GM12878 (cell line): ENCODE results near the gene SLC7A5. TPM values are rescaled to one million over a fixed set of nuclear protein-coding genes. Genes with fewer than 3 reads are reported as not detected.

ENCODE experiments used
- ATAC-seq: fragments of 200-7000 bp; cut with Tn5 transposase; 3 replicates; pipeline ENCODE4 v1.9.1; 2020; ENCODE audit warnings: mild to moderate bottlenecking, moderate library complexity
- BruUV-seq: library from RNA; stranded (reverse); fragments of 400-500 nt; replicated peaks from 2 replicates; lab custom pipeline; 2021; lab: Mats Ljungman, UMichigan
- CTCF ChIA-PET: fragments of 300-600 bp; sonication (Branson Sonifier 250); formaldehyde crosslinking; extraction: SDS; loops from one replicate; lab custom pipeline; 2021; ENCODE audit warnings: inconsistent platforms; lab: Yijun Ruan, JAX
- POLR2A ChIA-PET: fragments of 350-600 bp; formaldehyde crosslinking; extraction: SDS; loops from one replicate; lab custom pipeline; 2021; ENCODE audit warnings: inconsistent platforms; lab: Charles Lee
- RAD21 ChIA-PET: fragments of 300-600 bp; sonication (Branson Sonifier 250); formaldehyde crosslinking; loops from one replicate; lab custom pipeline; 2023; ENCODE audit warnings: antibody characterized with exemption; ENCODE audit not compliant: unreplicated experiment; lab: Charles Lee
- SMC1A ChIA-PET: fragments of 300-600 bp; sonication (Branson Sonifier 250); formaldehyde crosslinking; loops from one replicate; lab custom pipeline; 2023; ENCODE audit not compliant: unreplicated experiment, uncharacterized antibody; lab: Charles Lee
- DNase-seq: peaks from one replicate; pipeline ENCODE4 v3.0.0-alpha.2; 2011; ENCODE audit warnings: low read depth, low spot score
- FAIRE-seq: peaks from 3 replicates; lab custom pipeline; 2011; peaks lifted over from hg19 to GRCh38; lab: Jason Lieb, UNC
- H2AFZ ChIP-seq: 2 replicates; pipeline ENCODE4 v1.6.0; 2011; ENCODE audit warnings: low read depth, low read length, control low read depth; ENCODE audit not compliant: control insufficient read depth
- H3K27ac ChIP-seq: 2 replicates; pipeline ENCODE4 v1.5.1; 2011; ENCODE audit warnings: control low read depth; ENCODE audit not compliant: control insufficient read depth, insufficient read depth
- H3K27me3 ChIP-seq, 2 experiments: replicated peaks in 1 of 2; 2 replicates each; pipeline versions ENCODE4 v1.6.0 to v1.6.1; 2011; ENCODE audit warnings: low read length in 1 of 2; ENCODE audit not compliant: control insufficient read depth in 2 of 2, insufficient read depth in 2 of 2
- H3K36me3 ChIP-seq, 2 experiments: 2 replicates each; pipeline ENCODE4 v1.5.1; 2011; ENCODE audit warnings: low read length in 1 of 2; ENCODE audit not compliant: control insufficient read depth in 2 of 2, insufficient read depth in 2 of 2
- H3K4me1 ChIP-seq: 2 replicates; pipeline ENCODE4 v1.6.1; 2011; ENCODE audit warnings: mild to moderate bottlenecking, low read length, moderate library complexity, mixed read lengths; ENCODE audit not compliant: control insufficient read depth, insufficient read depth
- H3K4me2 ChIP-seq: 2 replicates; pipeline ENCODE4 v1.6.0; 2011; ENCODE audit warnings: control low read depth; ENCODE audit not compliant: control insufficient read depth, insufficient read depth
- H3K4me3 ChIP-seq: fragments of 200-600 bp; sonication (generic); 2 replicates; pipeline ENCODE4 v1.5.1; 2016
- H3K79me2 ChIP-seq: 2 replicates; pipeline ENCODE4 v1.6.0; 2011; ENCODE audit warnings: low read length; ENCODE audit not compliant: control insufficient read depth, insufficient read depth
- H3K9ac ChIP-seq: 2 replicates; pipeline ENCODE4 v1.8.0; 2011; ENCODE audit warnings: low read length, control low read depth, mixed read lengths; ENCODE audit not compliant: control insufficient read depth, insufficient read depth
- H3K9me3 ChIP-seq: replicated peaks from 3 replicates; pipeline ENCODE4 v1.5.1; 2011; ENCODE audit warnings: mild to moderate bottlenecking, low read length; ENCODE audit not compliant: control insufficient read depth, insufficient read depth
- H4K20me1 ChIP-seq: 2 replicates; pipeline ENCODE4 v1.6.0; 2011; ENCODE audit not compliant: control insufficient read depth, insufficient read depth
- ATF7 ChIP-seq: fragments of 450-650 bp; IDR thresholded peaks from 2 replicates; pipeline ENCODE4 v1.6.1; 2016; ENCODE audit warnings: low read depth, mild to moderate bottlenecking
- BCL11A ChIP-seq: IDR thresholded peaks from 2 replicates; pipeline ENCODE4 v1.6.1; 2011; ENCODE audit warnings: low read depth, low read length
- BHLHE40 ChIP-seq, 2 experiments: fragments of 450-650 bp in 1 of 2; IDR thresholded peaks; 2 replicates each; pipeline ENCODE4 v1.6.1; 2011 to 2017; ENCODE audit warnings: low read depth in 2 of 2, borderline replicate concordance in 1 of 2, improper control_type of control experiment in 1 of 2, low read length in 1 of 2, mild to moderate bottlenecking in 1 of 2
- CEBPB ChIP-seq, 2 experiments: fragments of 150-350 bp in 1 of 2; IDR thresholded peaks; 2 replicates each; pipeline ENCODE4 v1.6.1; 2012 to 2014; ENCODE audit warnings: low read depth in 2 of 2, low read length in 2 of 2, borderline replicate concordance in 1 of 2, inconsistent platforms in 1 of 2
- CHD1 ChIP-seq: IDR thresholded peaks from 2 replicates; pipeline ENCODE4 v1.6.1; 2012; ENCODE audit warnings: low read depth, low read length, improper control_type of control experiment
- CREM ChIP-seq: IDR thresholded peaks from 2 replicates; pipeline ENCODE4 v1.6.1; 2014; ENCODE audit warnings: antibody characterized with exemption, low read depth
- DPF2 ChIP-seq: fragments of 450-650 bp; IDR thresholded peaks from 2 replicates; pipeline ENCODE4 v1.6.1; 2017; ENCODE audit warnings: mild to moderate bottlenecking
- EGR1 ChIP-seq, 2 experiments: IDR thresholded peaks; 1 replicate in 1 of 2; 2 replicates in 1 of 2; pipeline ENCODE4 v1.6.1; 2011 to 2012; ENCODE audit warnings: low read depth in 2 of 2, low read length in 2 of 2, borderline replicate concordance in 1 of 2, mild to moderate bottlenecking in 1 of 2, moderate library complexity in 1 of 2
- EP300 ChIP-seq, 2 experiments: fragments of 150-350 bp in 1 of 2; IDR thresholded peaks; 2 replicates each; pipeline ENCODE4 v1.6.1; 2011 to 2012; ENCODE audit warnings: low read depth in 2 of 2, low read length in 2 of 2, borderline replicate concordance in 1 of 2, improper control_type of control experiment in 1 of 2, inconsistent platforms in 1 of 2; ENCODE audit not compliant: control insufficient read depth in 1 of 2
- HCFC1 ChIP-seq: fragments of 150-350 bp; IDR thresholded peaks from 2 replicates; pipeline ENCODE4 v1.6.1; 2014; ENCODE audit warnings: low read length
- IKZF2 ChIP-seq, 2 experiments: fragments of 450-650 bp; IDR thresholded peaks; 2 replicates each; pipeline ENCODE4 v1.6.1; 2017; ENCODE audit warnings: mild to moderate bottlenecking in 2 of 2, moderate library complexity in 2 of 2
- JUNB ChIP-seq: IDR thresholded peaks from 2 replicates; pipeline ENCODE4 v1.6.1; 2016; ENCODE audit warnings: antibody characterized with exemption, mild to moderate bottlenecking
- MXI1 ChIP-seq: fragments of 150-350 bp; IDR thresholded peaks from 2 replicates; pipeline ENCODE4 v1.6.1; 2011; ENCODE audit warnings: low read depth, mild to moderate bottlenecking, inconsistent platforms, low read length, improper control_type of control experiment
- POU2F2 ChIP-seq: IDR thresholded peaks from 3 replicates; pipeline ENCODE4 v1.6.1; 2011; ENCODE audit warnings: low read depth, mild to moderate bottlenecking, low read length, borderline replicate concordance
- RAD51 ChIP-seq: fragments of 450-650 bp; IDR thresholded peaks from 2 replicates; pipeline ENCODE4 v1.6.1; 2016; ENCODE audit warnings: moderate library complexity, mild to moderate bottlenecking, inconsistent platforms
- RUNX3 ChIP-seq: IDR thresholded peaks from 2 replicates; pipeline ENCODE4 v1.6.1; 2012; ENCODE audit warnings: low read length, inconsistent platforms
- SREBF2 ChIP-seq: IDR thresholded peaks from 2 replicates; pipeline ENCODE4 v1.6.1; 2012; ENCODE audit warnings: mild to moderate bottlenecking, low read length
- STAT3 ChIP-seq: IDR thresholded peaks from 2 replicates; pipeline ENCODE4 v1.6.1; 2011; ENCODE audit warnings: low read depth, low read length, improper control_type of control experiment
- TCF12 ChIP-seq: IDR thresholded peaks from 2 replicates; pipeline ENCODE4 v1.6.1; 2011; ENCODE audit warnings: low read depth, mild to moderate bottlenecking, low read length
- WGBS: methylation state at CpG from one replicate; pipeline ENCODE4 v1.1.6; 2016; ENCODE audit warnings: low lambda C conversion rate; ENCODE audit not compliant: insufficient replicate concordance, insufficient coverage; ENCODE audit errors: missing lambda C conversion rate; 5-methylcytosine and 5-hydroxymethylcytosine counted together
- in situ Hi-C: fragments of 300-500 bp; cut with MboI; formaldehyde crosslinking; loops from 9 replicates; pipeline ENCODE4 v1.14.3; 2018; ENCODE audit warnings: mixed read lengths
- intact Hi-C: fragments of 100-400 bp; cut with micrococcal nuclease; formaldehyde crosslinking; loops from one replicate; pipeline ENCODE4 v1.14.2; 2022; ENCODE audit not compliant: unreplicated experiment
- polyA plus RNA-seq, 11 experiments: library from polyadenylated mRNA; depleted of rRNA in 4 of 11; unstranded in 6 of 11; stranded (reverse) in 5 of 11; fragments of >200 nt; fragmentation: Nextera tagmentation in 4 of 11; fragmentation: Illumina TruSeq in 1 of 11; extraction: Ambion mirVana in 4 of 11; extraction: Trizol in 1 of 11; gene quantifications; 1 replicate in 1 of 11; 2 replicates in 10 of 11; pipeline versions ENCODE4 v1.2.1 to v1.2.3, GENCODE V29; 2011 to 2016; ENCODE audit warnings: inconsistent platforms in 2 of 11, missing spikeins in 2 of 11, low read depth in 1 of 11
- total RNA-seq, 4 experiments: library from RNA; depleted of rRNA in 3 of 4; stranded (reverse); fragments of >200 nt in 3 of 4; fragmentation: Illumina TruSeq in 1 of 4; extraction: Trizol in 1 of 4; gene quantifications; 2 replicates each; pipeline versions ENCODE4 v1.2.1 to v1.2.3, GENCODE V29; 2013 to 2021
- TF ChIP-seq, protein P1 (sequence below): IDR thresholded peaks from 2 replicates; pipeline ENCODE4 v1.6.1; 2011; ENCODE audit warnings: mild to moderate bottlenecking, low read depth, low read length, moderate library complexity; ENCODE audit not compliant: insufficient replicate concordance
- TF ChIP-seq, protein P2 (sequence below): fragments of 450-650 bp; IDR thresholded peaks from 2 replicates; pipeline ENCODE4 v1.6.1; 2017; ENCODE audit warnings: low read depth, mild to moderate bottlenecking, moderate library complexity

Gene SLC7A5
- total and polyA plus RNA-seq, 10 of the 15 experiments (the other 5 are each of a cell fraction or from before 2014, with no cell fraction given), result 2.3 to 101 (median 35.8) TPM

- H4K20me1 ChIP-seq, result no peaks in the 10 kb centered on the region
- no peak for FAIRE-seq
- TF ChIP-seq BCL11A, result peak; percentile 62; the same call in 1 of the 2 replicates
- peak; percentile 45; the same call in 1 of the 2 replicates for TF ChIP-seq RUNX3
- TF ChIP-seq, protein P1, sequence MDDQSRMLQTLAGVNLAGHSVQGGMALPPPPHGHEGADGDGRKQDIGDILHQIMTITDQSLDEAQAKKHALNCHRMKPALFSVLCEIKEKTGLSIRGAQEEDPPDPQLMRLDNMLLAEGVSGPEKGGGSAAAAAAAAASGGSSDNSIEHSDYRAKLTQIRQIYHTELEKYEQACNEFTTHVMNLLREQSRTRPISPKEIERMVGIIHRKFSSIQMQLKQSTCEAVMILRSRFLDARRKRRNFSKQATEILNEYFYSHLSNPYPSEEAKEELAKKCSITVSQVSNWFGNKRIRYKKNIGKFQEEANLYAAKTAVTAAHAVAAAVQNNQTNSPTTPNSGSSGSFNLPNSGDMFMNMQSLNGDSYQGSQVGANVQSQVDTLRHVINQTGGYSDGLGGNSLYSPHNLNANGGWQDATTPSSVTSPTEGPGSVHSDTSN, result no peak
- TF ChIP-seq CHD1, result no peak
- TF ChIP-seq IKZF2 (IDR thresholded peaks at IDR 0.05), result peak; percentile 55 to 70; a peak in 2 of 4 replicates
- TF ChIP-seq TCF12, result peak; percentile 70
- TF ChIP-seq HCFC1, result no peak
- no peak for TF ChIP-seq RAD51
- TF ChIP-seq, protein P2, sequence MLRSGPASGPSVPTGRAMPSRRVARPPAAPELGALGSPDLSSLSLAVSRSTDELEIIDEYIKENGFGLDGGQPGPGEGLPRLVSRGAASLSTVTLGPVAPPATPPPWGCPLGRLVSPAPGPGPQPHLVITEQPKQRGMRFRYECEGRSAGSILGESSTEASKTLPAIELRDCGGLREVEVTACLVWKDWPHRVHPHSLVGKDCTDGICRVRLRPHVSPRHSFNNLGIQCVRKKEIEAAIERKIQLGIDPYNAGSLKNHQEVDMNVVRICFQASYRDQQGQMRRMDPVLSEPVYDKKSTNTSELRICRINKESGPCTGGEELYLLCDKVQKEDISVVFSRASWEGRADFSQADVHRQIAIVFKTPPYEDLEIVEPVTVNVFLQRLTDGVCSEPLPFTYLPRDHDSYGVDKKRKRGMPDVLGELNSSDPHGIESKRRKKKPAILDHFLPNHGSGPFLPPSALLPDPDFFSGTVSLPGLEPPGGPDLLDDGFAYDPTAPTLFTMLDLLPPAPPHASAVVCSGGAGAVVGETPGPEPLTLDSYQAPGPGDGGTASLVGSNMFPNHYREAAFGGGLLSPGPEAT, result peak; percentile 71
- peak in 1 of 2 experiments; percentile 55; a peak in 1 of 4 replicates for TF ChIP-seq CEBPB (IDR thresholded peaks at IDR 0.05; ENCODE audit: borderline replicate concordance in 1 of 2, low read depth in 2 of 2, low read length in 2 of 2)
- peak; percentile 63 for TF ChIP-seq JUNB
- TF ChIP-seq SREBF2, result no peak
- peak in 1 of 2 experiments; percentile 56; a peak in 1 of 4 replicates for TF ChIP-seq EP300 (IDR thresholded peaks at IDR 0.05; ENCODE audit: borderline replicate concordance in 1 of 2, control insufficient read depth in 1 of 2, low read depth in 2 of 2, low read length in 2 of 2)
- TF ChIP-seq POU2F2, result peak; percentile 89; the same call in 2 of the 3 replicates
- TF ChIP-seq EGR1 (IDR thresholded peaks at IDR 0.05; ENCODE audit: borderline replicate concordance in 1 of 2, low read depth in 2 of 2, low read length in 2 of 2), result peak in 1 of 2 experiments; percentile 55; a peak in 1 of 3 replicates
- no peak; the same call in 1 of the 2 replicates for TF ChIP-seq MXI1
- peak; percentile 78; the same call in 1 of the 2 replicates for TF ChIP-seq DPF2
- TF ChIP-seq STAT3, result no peak
- peak; percentile 83 for TF ChIP-seq ATF7
- TF ChIP-seq BHLHE40 (IDR thresholded peaks at IDR 0.05; ENCODE audit: borderline replicate concordance in 1 of 2, low read depth in 2 of 2, low read length in 1 of 2), result peak in 1 of 2 experiments; percentile 9; a peak in 1 of 4 replicates
- peak; percentile 75 for TF ChIP-seq CREM
These were observed 5.5 kb upstream of the SLC7A5 start for GRCh38 chr16:87874639-87875427.

More at GRCh38 chr16:87874639-87875427, 5.5 kb upstream of the SLC7A5 start:
- no peak for DNase-seq
- Histone ChIP-seq H3K36me3 (no peaks in the 10 kb centered on the region), H3K79me2 (no peaks in the 10 kb centered on the region), H3K27me3 (no peaks in the 10 kb centered on the region), H3K4me2 (no peak overlapping the region), H3K9ac (no peak overlapping the region), H2AFZ (peak overlapping the region; percentile 25; the same call in 1 of the 2 replicates), H3K9me3 (no peaks in the 10 kb centered on the region; the same call in 2 of the 3 replicates), H3K4me1 (peaks cover 9% of the 10 kb centered on the region), H3K27ac (no peak overlapping the region), H3K4me3 (no peak overlapping the region)
- POLR2A ChIA-PET, result interaction anchor here (0.7 to 1.6 kb wide), 5 partner anchors 9 to 194 kb away, joined by 3 to 6 read pairs (median 4); partner anchors contain the start of gene BANP
- CTCF ChIA-PET, result interaction anchor here (0.6 to 17.0 kb wide), 19 partner anchors 8 to 100 kb away, joined by 3 to 553 read pairs (median 4); no protein-coding TSS in a partner anchor
- WGBS, result 22% methylated on average over 24 of the region's 24 CpGs
- RAD21 ChIA-PET, result interaction anchor here (0.5 to 12.9 kb wide), 15 partner anchors 21 to 1990 kb away, joined by 3 to 406 read pairs (median 4); partner anchors contain the start of genes BANP and KLHDC4
- peak; percentile 71 for ATAC-seq
- SMC1A ChIA-PET, result interaction anchor here (0.8 to 13.0 kb wide), 8 partner anchors 13 to 94 kb away, joined by 3 to 301 read pairs (median 6); no protein-coding TSS in a partner anchor
- BruUV-seq, result no TSS peak
- in situ Hi-C loops, result loop anchor here (5.0 to 10.0 kb wide), 2 partner anchors 98 to 320 kb away; no protein-coding TSS in a partner anchor
- intact Hi-C loops, result loop anchor here (5.0 kb wide), 1 partner anchor 328 kb away; no protein-coding TSS in a partner anchor
